Measurements from ENCODE around the gene EFNA5.

- TF ChIP-seq CTCF (IDR thresholded peaks at IDR 0.05 in 2 of 3, conservative IDR thresholded peaks at IDR 0.05 in 1 of 3; ENCODE audit: borderline replicate concordance in 1 of 3, insufficient read depth in 1 of 3, low read depth in 2 of 3, low read length in 2 of 3) (no peak), JUND (IDR thresholded peaks at IDR 0.05) (no peak), CEBPB (IDR thresholded peaks at IDR 0.05; ENCODE audit: low read depth) (no peak), POLR2A (IDR thresholded peaks at IDR 0.05; ENCODE audit: borderline replicate concordance, extremely low read depth, insufficient read depth, insufficient read length) (no peak), ATF3 (IDR thresholded peaks at IDR 0.05) (no peak), EZH2 (IDR thresholded peaks at IDR 0.05) (no peak), EGR1 (IDR thresholded peaks at IDR 0.05; ENCODE audit: low read depth) (no peak), MAX (IDR thresholded peaks at IDR 0.05) (no peak), POLR2AphosphoS5 (IDR thresholded peaks at IDR 0.05; ENCODE audit: low read depth, low read length) (no peak), TCF7L2 (IDR thresholded peaks at IDR 0.05; ENCODE audit: borderline replicate concordance, extremely low read depth, insufficient read depth, insufficient read length) (no peak), RAD21 (IDR thresholded peaks at IDR 0.05; ENCODE audit: low read depth) (no peak), ELF1 (IDR thresholded peaks at IDR 0.05; ENCODE audit: borderline replicate concordance, low read depth) (no peak), EZH2phosphoT487 (IDR thresholded peaks at IDR 0.05; ENCODE audit: borderline replicate concordance) (no peak)
- TF ChIP-seq, protein P1, sequence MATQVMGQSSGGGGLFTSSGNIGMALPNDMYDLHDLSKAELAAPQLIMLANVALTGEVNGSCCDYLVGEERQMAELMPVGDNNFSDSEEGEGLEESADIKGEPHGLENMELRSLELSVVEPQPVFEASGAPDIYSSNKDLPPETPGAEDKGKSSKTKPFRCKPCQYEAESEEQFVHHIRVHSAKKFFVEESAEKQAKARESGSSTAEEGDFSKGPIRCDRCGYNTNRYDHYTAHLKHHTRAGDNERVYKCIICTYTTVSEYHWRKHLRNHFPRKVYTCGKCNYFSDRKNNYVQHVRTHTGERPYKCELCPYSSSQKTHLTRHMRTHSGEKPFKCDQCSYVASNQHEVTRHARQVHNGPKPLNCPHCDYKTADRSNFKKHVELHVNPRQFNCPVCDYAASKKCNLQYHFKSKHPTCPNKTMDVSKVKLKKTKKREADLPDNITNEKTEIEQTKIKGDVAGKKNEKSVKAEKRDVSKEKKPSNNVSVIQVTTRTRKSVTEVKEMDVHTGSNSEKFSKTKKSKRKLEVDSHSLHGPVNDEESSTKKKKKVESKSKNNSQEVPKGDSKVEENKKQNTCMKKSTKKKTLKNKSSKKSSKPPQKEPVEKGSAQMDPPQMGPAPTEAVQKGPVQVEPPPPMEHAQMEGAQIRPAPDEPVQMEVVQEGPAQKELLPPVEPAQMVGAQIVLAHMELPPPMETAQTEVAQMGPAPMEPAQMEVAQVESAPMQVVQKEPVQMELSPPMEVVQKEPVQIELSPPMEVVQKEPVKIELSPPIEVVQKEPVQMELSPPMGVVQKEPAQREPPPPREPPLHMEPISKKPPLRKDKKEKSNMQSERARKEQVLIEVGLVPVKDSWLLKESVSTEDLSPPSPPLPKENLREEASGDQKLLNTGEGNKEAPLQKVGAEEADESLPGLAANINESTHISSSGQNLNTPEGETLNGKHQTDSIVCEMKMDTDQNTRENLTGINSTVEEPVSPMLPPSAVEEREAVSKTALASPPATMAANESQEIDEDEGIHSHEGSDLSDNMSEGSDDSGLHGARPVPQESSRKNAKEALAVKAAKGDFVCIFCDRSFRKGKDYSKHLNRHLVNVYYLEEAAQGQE (IDR thresholded peaks at IDR 0.05; ENCODE audit: low read depth): no peak
These were observed 212.9 kb downstream of the EFNA5 start for GRCh38 chr5:107457881-107458280.
